Pancreas (tissue), 10 donors: ENCODE measurements around the gene RAPGEF5. TPM values are rescaled to one million over a fixed set of nuclear protein-coding genes. Genes with fewer than 3 reads are reported as not detected.

ENCODE experiments used
- ATAC-seq, 4 donors: fragments of 200-7000 bp; cut with Tn5 transposase; one replicate each; pipeline versions ENCODE4 v1.8.0 to v1.9.1; 2020; ENCODE audit warnings: mild to moderate bottlenecking in 4 of 4, moderate library complexity in 4 of 4
- DNase-seq, 6 donors: peaks; one replicate each; pipeline ENCODE4 v3.0.0-alpha.2; 2020
- FAIRE-seq: peaks from 2 replicates; lab custom pipeline; 2012; peaks lifted over from hg19 to GRCh38; lab: Jason Lieb, UNC
- H3K27ac ChIP-seq, 4 donors: fragments of 200-600 bp; sonication (generic); 1 replicate in 3 of 4; 2 replicates in 1 of 4; pipeline versions ENCODE4 v1.5.0 to v1.8.0; 2020
- H3K27me3 ChIP-seq, 4 donors: fragments of 200-600 bp; one replicate each; pipeline ENCODE4 v1.8.0; 2021
- H3K36me3 ChIP-seq, 3 donors: fragments of 200-600 bp; sonication (generic) in 1 of 3; one replicate each; pipeline versions ENCODE4 v1.5.0 to v1.8.0; 2020 to 2021
- H3K4me1 ChIP-seq, 3 donors: fragments of 200-600 bp; one replicate each; pipeline ENCODE4 v1.8.0; 2021
- H3K4me3 ChIP-seq, 4 donors: fragments of 200-600 bp; sonication (generic) in 2 of 4; one replicate each; pipeline versions ENCODE4 v1.5.0 to v1.8.0; 2020 to 2021
- H3K9me3 ChIP-seq, 4 donors: fragments of 200-600 bp; one replicate each; pipeline ENCODE4 v1.8.0; 2021
- CTCF ChIP-seq, 4 donors: fragments of 200-600 bp; sonication (generic) in 3 of 4; IDR thresholded peaks; one replicate each; pipeline versions ENCODE4 v1.5.0 to v1.8.0; 2021; ENCODE audit warnings: antibody characterized with exemption in 4 of 4
- WGBS, 2 donors: extraction: QIAGEN DNeasy Blood & Tissue Kit; methylation state at CpG; one replicate each; pipeline ENCODE4 v1.1.7; 2013; 5-methylcytosine and 5-hydroxymethylcytosine counted together
- intact Hi-C, 3 donors: fragments of 100-400 bp; cut with DNase I; formaldehyde crosslinking; loops; one replicate each; pipeline versions ENCODE4 v1.11.1 to v1.14.2; 2022
- polyA plus RNA-seq, 2 donors: library from polyadenylated mRNA; stranded (reverse); fragments of 200-250 nt; gene quantifications; one replicate each; pipeline ENCODE4 v1.2.3, GENCODE V29; 2013
- total RNA-seq, 6 donors: library from RNA; stranded (reverse); fragmentation: NEBNext Ultra II Directional in 4 of 6; extraction: Animal tissue kit (Norgen Biotek cat#: 25700) in 4 of 6; gene quantifications; one replicate each; pipeline versions ENCODE4 v1.2.1 to v1.2.4, GENCODE V29; 2021 to 2023
- donor health status: healthy with polysubstance abuse.
- donor health status: DM: no; HTN: no; CAD: no; lungs with moderate emphysema.
- donor health status: DM: no; HTN: no; CAD: no.
- donor health status: control.
- donor health status: control.
- donor health status: Bipolar disorder and iron deficiency.
- donor health status: DM: yes; HTN: yes; CAD: no.
- donor health status: DM: no; HTN: no; CAD: no.
- donor health status: DM: no; HTN: no; CAD: no.
- donor health status: DM: yes; HTN: yes; CAD: no.

Gene RAPGEF5
- total and polyA plus RNA-seq, 8 donors, result 7.5 to 38.9 (median 29.1) TPM

- Histone ChIP-seq H3K36me3 (no peaks in the 10 kb centered on the region), H3K9me3 (no peaks in the 10 kb centered on the region), H3K27ac (no peak overlapping the region), H3K4me3 (no peak overlapping the region), H3K4me1 (peaks cover 0 to 20% (median 6%) of the 10 kb centered on the region in 3 donors), H3K27me3 (no peaks in the 10 kb centered on the region)
- no peak for TF ChIP-seq CTCF (IDR thresholded peaks at IDR 0.05)
- peak in 2 of 4 donors; percentile 28 to 37 for ATAC-seq
- DNase-seq, result no peak
- intact Hi-C loops, result no loop called here
- 11 to 15% methylated on average over 1 of the region's 1 CpG for WGBS, 2 donors
- no peak for FAIRE-seq
Observed at GRCh38 chr7:22216309-22216708, 140.6 kb downstream of the RAPGEF5 start.

GRCh38 chr7:22214000-22214399 is 143.0 kb downstream of the RAPGEF5 start:
- 88 to 90% methylated on average over 3 of the region's 3 CpGs for WGBS, 2 donors
- FAIRE-seq, result no peak
- TF ChIP-seq CTCF (IDR thresholded peaks at IDR 0.05), result no peak
- H3K36me3 ChIP-seq, result no peaks in the 10 kb centered on the region
- H3K4me3 ChIP-seq, result no peak overlapping the region
- no peak for DNase-seq
- peak overlapping the region in 1 of 4 donors; percentile 10 for H3K27ac ChIP-seq
- peaks cover 0 to 31% (median 13%) of the 10 kb centered on the region in 3 donors for H3K4me1 ChIP-seq
- intact Hi-C loops, result no loop called here
- no peaks in the 10 kb centered on the region for H3K9me3 ChIP-seq
- no peak for ATAC-seq
- H3K27me3 ChIP-seq, result no peaks in the 10 kb centered on the region

GRCh38 chr7:22213081-22213480 is 143.9 kb downstream of the RAPGEF5 start:
- no peaks in the 10 kb centered on the region for H3K9me3 ChIP-seq
- no peaks in the 10 kb centered on the region for H3K36me3 ChIP-seq
- FAIRE-seq (no peak), ATAC-seq (no peak), DNase-seq (no peak)
- peaks cover 0 to 39% (median 13%) of the 10 kb centered on the region in 3 donors for H3K4me1 ChIP-seq
- no peak overlapping the region for H3K27ac ChIP-seq
- no peaks in the 10 kb centered on the region for H3K27me3 ChIP-seq
- no peak for TF ChIP-seq CTCF (IDR thresholded peaks at IDR 0.05)
- 27 to 28% methylated on average over 2 of the region's 2 CpGs for WGBS, 2 donors
- H3K4me3 ChIP-seq, result no peak overlapping the region
- intact Hi-C loops, result no loop called here

- no peak for ATAC-seq
- no peaks in the 10 kb centered on the region for H3K9me3 ChIP-seq
- peaks cover 0 to 32% (median 13%) of the 10 kb centered on the region in 3 donors for H3K4me1 ChIP-seq
- no peaks in the 10 kb centered on the region for H3K36me3 ChIP-seq
- 53 to 62% methylated on average over 2 of the region's 2 CpGs for WGBS, 2 donors
- FAIRE-seq, result no peak
- no peak for TF ChIP-seq CTCF (IDR thresholded peaks at IDR 0.05)
- no peaks in the 10 kb centered on the region for H3K27me3 ChIP-seq
- no peak overlapping the region for H3K27ac ChIP-seq
- no peak for DNase-seq
- no peak overlapping the region for H3K4me3 ChIP-seq
- intact Hi-C loops, result no loop called here
Observed at GRCh38 chr7:22210967-22211366, 146.0 kb downstream of the RAPGEF5 start.

GRCh38 chr7:22210355-22210754 is 146.6 kb downstream of the RAPGEF5 start:
- no peak for TF ChIP-seq CTCF (IDR thresholded peaks at IDR 0.05)
- Histone ChIP-seq H3K9me3 (no peaks in the 10 kb centered on the region), H3K36me3 (no peaks in the 10 kb centered on the region), H3K27me3 (no peaks in the 10 kb centered on the region), H3K27ac (no peak overlapping the region), H3K4me3 (no peak overlapping the region), H3K4me1 (peaks cover 0 to 32% (median 13%) of the 10 kb centered on the region in 3 donors)
- intact Hi-C loops, result no loop called here
- WGBS, 2 donors, result 51 to 64% methylated on average over 3 of the region's 3 CpGs
- FAIRE-seq (no peak), ATAC-seq (no peak), DNase-seq (no peak)
